Measurements from ENCODE around the gene ALG8.
"Not testable (repeated sequence)": the region's sequence is repeated elsewhere in the genome, so short reads cannot be mapped to it uniquely, and the experiment has no call there.

Gene ALG8

DNA sequence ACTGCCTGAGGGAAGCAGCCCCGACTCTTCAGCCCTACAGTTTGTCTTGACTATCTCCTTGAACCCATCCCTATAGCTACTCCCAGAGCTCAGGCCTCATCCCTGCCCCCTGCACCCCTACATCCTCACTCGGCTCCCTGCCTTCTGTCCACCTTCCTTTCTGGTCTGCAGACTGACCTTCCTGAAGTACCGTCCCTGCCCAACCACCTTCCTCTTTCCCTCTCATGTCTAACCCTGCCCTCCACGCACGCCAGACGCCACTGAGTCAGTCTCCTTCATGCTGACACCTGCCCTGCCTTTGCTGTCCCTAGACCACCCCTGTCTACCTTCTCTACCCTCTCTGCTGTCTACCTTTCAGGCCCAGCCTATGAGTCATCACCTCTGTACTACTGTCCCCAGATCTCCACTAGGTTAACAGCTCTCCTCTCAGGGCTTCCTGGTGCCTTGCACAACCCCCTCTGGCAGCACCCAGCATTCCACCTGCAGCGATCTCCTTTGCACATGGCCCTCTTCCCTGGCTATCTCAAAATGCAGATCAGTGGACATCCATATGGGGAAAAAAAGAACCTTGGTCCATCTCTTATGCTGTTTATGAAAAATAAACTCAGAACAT is 40.1 kb upstream of the ALG8 start:
- no peak for DNase-seq (ENCODE audit: low read depth)
- H3K4me3 ChIP-seq (ENCODE audit: low read length): no peak overlapping the region
- TF ChIP-seq, protein P1, sequence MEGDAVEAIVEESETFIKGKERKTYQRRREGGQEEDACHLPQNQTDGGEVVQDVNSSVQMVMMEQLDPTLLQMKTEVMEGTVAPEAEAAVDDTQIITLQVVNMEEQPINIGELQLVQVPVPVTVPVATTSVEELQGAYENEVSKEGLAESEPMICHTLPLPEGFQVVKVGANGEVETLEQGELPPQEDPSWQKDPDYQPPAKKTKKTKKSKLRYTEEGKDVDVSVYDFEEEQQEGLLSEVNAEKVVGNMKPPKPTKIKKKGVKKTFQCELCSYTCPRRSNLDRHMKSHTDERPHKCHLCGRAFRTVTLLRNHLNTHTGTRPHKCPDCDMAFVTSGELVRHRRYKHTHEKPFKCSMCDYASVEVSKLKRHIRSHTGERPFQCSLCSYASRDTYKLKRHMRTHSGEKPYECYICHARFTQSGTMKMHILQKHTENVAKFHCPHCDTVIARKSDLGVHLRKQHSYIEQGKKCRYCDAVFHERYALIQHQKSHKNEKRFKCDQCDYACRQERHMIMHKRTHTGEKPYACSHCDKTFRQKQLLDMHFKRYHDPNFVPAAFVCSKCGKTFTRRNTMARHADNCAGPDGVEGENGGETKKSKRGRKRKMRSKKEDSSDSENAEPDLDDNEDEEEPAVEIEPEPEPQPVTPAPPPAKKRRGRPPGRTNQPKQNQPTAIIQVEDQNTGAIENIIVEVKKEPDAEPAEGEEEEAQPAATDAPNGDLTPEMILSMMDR (conservative IDR thresholded peaks at IDR 0.05; ENCODE audit: low read length): no peak

DNA sequence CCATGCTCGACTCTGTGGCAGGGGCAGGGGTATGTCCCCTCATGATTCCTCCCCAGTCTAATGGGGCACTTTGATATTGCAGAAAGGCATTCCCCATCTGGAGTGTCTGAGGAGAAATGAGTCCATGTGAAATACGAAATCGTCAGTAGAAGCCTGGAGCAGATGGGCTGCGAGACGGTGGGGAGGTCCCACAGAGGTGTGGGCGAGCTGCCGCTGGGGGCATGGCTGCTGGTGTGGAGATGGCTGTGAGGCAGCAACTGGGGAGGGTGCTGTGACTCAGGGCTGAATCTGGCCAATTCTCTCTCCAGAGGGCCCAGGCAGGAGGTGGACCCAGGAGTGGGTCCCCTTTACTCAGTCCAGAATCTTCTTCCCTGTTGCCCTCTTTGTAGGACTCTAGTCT is 37.8 kb upstream of the ALG8 start:
- TF ChIP-seq, protein P1 (conservative IDR thresholded peaks at IDR 0.05; ENCODE audit: low read length): no peak
- no peak overlapping the region for H3K4me3 ChIP-seq (ENCODE audit: low read length)
- no peak for DNase-seq (ENCODE audit: low read depth)

GRCh38 chr11:78176605-78177141 is 37.2 kb upstream of the ALG8 start:
- H3K4me3 ChIP-seq (ENCODE audit: low read length): no peak overlapping the region
- TF ChIP-seq, protein P1 (conservative IDR thresholded peaks at IDR 0.05; ENCODE audit: low read length): no peak
- no peak for DNase-seq (ENCODE audit: low read depth)

GRCh38 chr11:78175862-78176261 is 36.4 kb upstream of the ALG8 start:
- DNase-seq (ENCODE audit: low read depth); H3K4me3 ChIP-seq (ENCODE audit: low read length): not testable (repeated sequence)

- no peak for DNase-seq (ENCODE audit: low read depth)
- TF ChIP-seq, protein P1 (conservative IDR thresholded peaks at IDR 0.05; ENCODE audit: low read length): no peak
- H3K4me3 ChIP-seq (ENCODE audit: low read length): no peak overlapping the region
Observed at GRCh38 chr11:78171951-78172350, 32.5 kb upstream of the ALG8 start.

DNA sequence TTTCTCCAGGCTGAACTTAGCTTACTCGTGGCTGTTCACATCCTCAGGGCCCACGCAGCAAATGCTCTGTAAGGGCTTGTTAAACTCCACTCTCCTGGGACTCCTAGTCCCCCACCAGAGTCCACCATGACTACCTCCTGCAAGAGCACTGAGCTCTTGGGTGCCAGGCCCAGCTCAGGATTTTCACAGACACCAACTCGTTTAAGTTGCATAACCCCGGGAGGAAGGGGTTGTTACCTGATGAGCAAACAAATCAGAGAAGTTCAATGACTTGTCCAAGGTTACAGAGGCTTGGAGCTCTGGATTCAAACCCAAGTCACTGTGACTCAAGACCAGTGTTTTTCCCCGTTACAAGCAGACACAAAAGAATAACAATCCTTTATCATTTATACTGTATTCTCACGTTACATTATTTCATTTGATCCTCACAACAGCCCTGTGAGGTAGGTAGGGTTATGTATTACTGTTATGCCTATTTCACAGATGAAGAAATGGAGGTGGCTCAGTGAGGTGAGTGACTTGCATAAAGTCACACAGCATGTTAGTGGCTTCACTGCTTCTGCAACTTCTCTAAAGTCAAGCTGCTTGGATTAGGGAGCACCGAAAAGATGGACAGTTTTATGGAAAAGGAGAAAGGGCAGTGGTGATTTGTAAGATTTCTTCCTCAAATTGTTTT is 31.6 kb upstream of the ALG8 start:
- no peak for DNase-seq (ENCODE audit: low read depth)
- TF ChIP-seq, protein P1 (conservative IDR thresholded peaks at IDR 0.05; ENCODE audit: low read length): no peak
- H3K4me3 ChIP-seq (ENCODE audit: low read length): no peak overlapping the region

- DNase-seq (ENCODE audit: low read depth): no peak
- no peak overlapping the region for H3K4me3 ChIP-seq (ENCODE audit: low read length)
- TF ChIP-seq, protein P1 (conservative IDR thresholded peaks at IDR 0.05; ENCODE audit: low read length): no peak
Observed at GRCh38 chr11:78170413-78170812, 31.0 kb upstream of the ALG8 start.
